Breast epithelium (tissue), 3 donors: ENCODE results near the gene SERPINB7.

ENCODE experiments used
- CTCF ChIP-seq, 3 donors: fragments of 450-650 bp; IDR thresholded peaks; one replicate each; pipeline ENCODE4 v1.5.1; 2016 to 2017; ENCODE audit warnings: antibody characterized with exemption in 3 of 3, mild to moderate bottlenecking in 3 of 3, moderate library complexity in 3 of 3
- POLR2A ChIP-seq: fragments of 450-650 bp; IDR thresholded peaks from one replicate; pipeline ENCODE4 v1.6.1; 2016; ENCODE audit warnings: antibody characterized with exemption, mild to moderate bottlenecking, moderate library complexity
- POLR2AphosphoS5 ChIP-seq, 3 donors: sonication (generic); formaldehyde crosslinking; IDR thresholded peaks; one replicate each; pipeline ENCODE4 v1.6.1; 2017; ENCODE audit warnings: antibody characterized with exemption in 3 of 3

GRCh38 chr18:63762518-63762917 is 12.7 kb upstream of the SERPINB7 start:
- no peak for TF ChIP-seq CTCF (IDR thresholded peaks at IDR 0.05)
- no peak for TF ChIP-seq POLR2AphosphoS5 (IDR thresholded peaks at IDR 0.05)
- no peak for TF ChIP-seq POLR2A
